ENCODE data around the gene CASQ1. TPM values are rescaled to one million over a fixed set of nuclear protein-coding genes. Genes with fewer than 3 reads are reported as not detected.

Gene CASQ1
- total RNA-seq, 4 donors from 2014 or later: 2.9 to 4.9 (median 4.6) TPM

GRCh38 chr1:160177667-160178066 is 12.7 kb upstream of the CASQ1 start:
- WGBS: 80% methylated on average over 1 of the region's 1 CpG
- no peak overlapping the region for H3K4me3 ChIP-seq
- no peaks in the 10 kb centered on the region for H3K36me3 ChIP-seq
- H3K9me3 ChIP-seq: no peaks in the 10 kb centered on the region
- intact Hi-C loops (cut with DNase I): no loop called here
- no peaks in the 10 kb centered on the region for H3K27me3 ChIP-seq
- no peak overlapping the region for H3K27ac ChIP-seq (replicated peaks in 1 of 4)
- no peak for DNase-seq (ENCODE audit: extremely low spot score)
- no peak for TF ChIP-seq POLR2A (IDR thresholded peaks at IDR 0.05; ENCODE audit: low read depth)
- H3K4me1 ChIP-seq: no peaks in the 10 kb centered on the region

DNA sequence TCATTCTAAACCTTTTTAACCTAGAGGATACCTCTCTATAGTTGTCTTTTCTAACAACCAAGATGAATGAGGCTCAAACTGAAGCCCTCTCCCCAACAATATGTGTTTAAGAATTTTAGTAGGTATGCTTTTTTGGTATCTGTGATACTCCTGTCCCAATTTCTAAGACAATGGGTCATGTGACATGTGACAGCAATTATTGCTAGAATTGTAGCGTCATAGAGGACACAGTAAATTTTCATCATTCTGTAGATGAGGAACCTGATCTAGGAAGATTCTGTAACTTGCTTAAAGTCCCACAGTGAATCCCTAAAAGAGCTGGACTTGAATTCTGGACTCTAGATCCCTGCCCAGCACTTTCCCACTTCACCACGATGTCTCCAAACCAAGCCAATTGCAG is 11.6 kb upstream of the CASQ1 start:
- H3K27me3 ChIP-seq: no peaks in the 10 kb centered on the region
- TF ChIP-seq POLR2AphosphoS5 (IDR thresholded peaks at IDR 0.05): no peak
- no peak for TF ChIP-seq POLR2A (IDR thresholded peaks at IDR 0.05; ENCODE audit: low read depth)
- TF ChIP-seq EP300 (IDR thresholded peaks at IDR 0.05): no peak
- no peak for TF ChIP-seq CTCF (IDR thresholded peaks at IDR 0.05)
- no peaks in the 10 kb centered on the region for H3K4me1 ChIP-seq
- intact Hi-C loops (cut with DNase I): no loop called here
- no peaks in the 10 kb centered on the region for H3K9me3 ChIP-seq
- DNase-seq (ENCODE audit: extremely low spot score): no peak
- 93% methylated on average over 2 of the region's 2 CpGs for WGBS
- H3K4me3 ChIP-seq: no peak overlapping the region
- no peak overlapping the region for H3K27ac ChIP-seq (replicated peaks in 1 of 4)
- no peaks in the 10 kb centered on the region for H3K36me3 ChIP-seq

DNA sequence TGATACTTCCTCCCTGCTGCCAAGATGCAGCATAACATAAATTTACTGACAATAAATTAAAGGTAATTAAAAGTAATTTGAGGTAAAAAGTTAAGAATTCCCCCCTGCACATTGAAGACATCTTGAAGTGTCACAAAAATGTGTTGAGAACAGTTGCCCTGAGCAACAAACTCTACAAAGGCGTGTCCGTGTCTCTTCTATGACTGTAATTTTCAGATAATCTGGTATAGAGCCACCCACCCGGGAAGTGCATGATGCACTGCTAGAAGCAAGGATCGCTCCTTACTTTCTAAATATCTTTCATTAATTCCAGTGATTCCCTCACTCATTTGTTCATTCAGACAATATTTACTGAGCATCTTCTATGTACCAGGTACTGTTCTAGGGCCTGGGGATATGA is 11.0 kb upstream of the CASQ1 start:
- Histone ChIP-seq H3K9me3 (no peaks in the 10 kb centered on the region), H3K4me1 (no peaks in the 10 kb centered on the region), H3K27me3 (no peaks in the 10 kb centered on the region), H3K27ac (replicated peaks in 1 of 4) (no peak overlapping the region), H3K4me3 (no peak overlapping the region), H3K36me3 (no peaks in the 10 kb centered on the region)
- 84% methylated on average over 4 of the region's 4 CpGs for WGBS
- TF ChIP-seq EP300 (IDR thresholded peaks at IDR 0.05): no peak
- no peak for TF ChIP-seq POLR2A (IDR thresholded peaks at IDR 0.05; ENCODE audit: low read depth)
- no peak for TF ChIP-seq POLR2AphosphoS5 (IDR thresholded peaks at IDR 0.05)
- no peak for TF ChIP-seq CTCF (IDR thresholded peaks at IDR 0.05)
- intact Hi-C loops (cut with DNase I): no loop called here
- DNase-seq (ENCODE audit: extremely low spot score): no peak

GRCh38 chr1:160186246-160186645 is 4.1 kb upstream of the CASQ1 start:
- Histone ChIP-seq H3K27me3 (no peaks in the 10 kb centered on the region), H3K4me1 (peaks cover 13 to 23% (median 21%) of the 10 kb centered on the region in 4 donors), H3K9me3 (no peaks in the 10 kb centered on the region), H3K36me3 (no peaks in the 10 kb centered on the region), H3K27ac (replicated peaks in 1 of 4) (no peak overlapping the region), H3K4me3 (no peak overlapping the region)
- no peak for DNase-seq (ENCODE audit: extremely low spot score)
- TF ChIP-seq POLR2A (IDR thresholded peaks at IDR 0.05; ENCODE audit: low read depth) (no peak), EP300 (IDR thresholded peaks at IDR 0.05) (no peak), CTCF (IDR thresholded peaks at IDR 0.05) (no peak), POLR2AphosphoS5 (IDR thresholded peaks at IDR 0.05) (no peak)
- 90% methylated on average over 7 of the region's 7 CpGs for WGBS
- intact Hi-C loops (cut with DNase I): no loop called here

DNA sequence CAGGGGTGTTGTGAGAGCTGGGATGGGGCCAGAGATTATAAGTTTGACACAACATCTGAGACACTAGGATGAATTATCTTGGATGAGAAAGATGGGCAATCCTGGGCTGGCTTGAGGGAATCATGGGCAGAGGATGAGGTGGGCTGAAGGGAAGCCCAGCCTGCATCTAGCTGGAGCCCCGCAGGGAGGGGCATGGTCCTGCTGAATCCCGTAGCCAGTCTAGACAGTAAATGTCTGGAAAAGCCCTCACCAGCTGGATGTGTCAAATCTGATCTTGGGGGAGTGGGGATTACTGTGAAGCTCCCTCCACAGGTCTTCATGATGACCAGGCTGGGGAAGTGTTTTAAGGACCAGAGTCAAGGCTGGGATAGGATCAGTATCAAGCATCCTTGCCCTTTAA is 3.6 kb upstream of the CASQ1 start:
- DNase-seq (ENCODE audit: extremely low spot score): no peak
- intact Hi-C loops (cut with DNase I): no loop called here
- no peaks in the 10 kb centered on the region for H3K36me3 ChIP-seq
- no peaks in the 10 kb centered on the region for H3K27me3 ChIP-seq
- TF ChIP-seq CTCF (IDR thresholded peaks at IDR 0.05) (no peak), POLR2AphosphoS5 (IDR thresholded peaks at IDR 0.05) (no peak), EP300 (IDR thresholded peaks at IDR 0.05) (no peak), POLR2A (IDR thresholded peaks at IDR 0.05; ENCODE audit: low read depth) (no peak)
- no peak overlapping the region for H3K27ac ChIP-seq (replicated peaks in 1 of 4)
- H3K9me3 ChIP-seq: no peaks in the 10 kb centered on the region
- H3K4me1 ChIP-seq: peaks cover 13 to 28% (median 26%) of the 10 kb centered on the region in 4 donors
- no peak overlapping the region for H3K4me3 ChIP-seq
- WGBS: 89% methylated on average over 2 of the region's 2 CpGs

Data from esophagus muscularis mucosa (tissue), 4 donors.